K562 (cell line): ENCODE data around the gene MLN. TPM values are rescaled to one million over a fixed set of nuclear protein-coding genes. Genes with fewer than 3 reads are reported as not detected.
A peak's percentile ranks its signal among the peaks of the same experiment; 100 is the strongest.

ENCODE experiments used
- ASH1L ChIP-seq: fragments of 450-650 bp; IDR thresholded peaks from 2 replicates; pipeline ENCODE4 v1.6.1; 2018; ENCODE audit warnings: borderline replicate concordance, mild to moderate bottlenecking, low read depth; ENCODE audit not compliant: partially characterized antibody
- HMG20B ChIP-seq: fragments of 250-450 bp; sonication (Bioruptor Pico); IDR thresholded peaks from 2 replicates; pipeline ENCODE4 v1.5.0; 2021; ENCODE audit warnings: mild to moderate bottlenecking
- JUN ChIP-seq, 2 experiments: sonication (generic) in 1 of 2; formaldehyde crosslinking in 1 of 2; IDR thresholded peaks; 2 replicates each; pipeline versions ENCODE4 v1.6.1 to v1.8.0; 2012 to 2022; ENCODE audit warnings: borderline replicate concordance in 2 of 2, mild to moderate bottlenecking in 2 of 2, improper control_type of control experiment in 1 of 2, low read depth in 1 of 2, low read length in 1 of 2, missing genetic modification reagents in 1 of 2
- SREBF2 ChIP-seq: sonication (generic); formaldehyde crosslinking; IDR thresholded peaks from 2 replicates; pipeline ENCODE4 v1.4.0; 2020; ENCODE audit warnings: mild to moderate bottlenecking, missing genetic modification reagents
- TAL1 ChIP-seq: fragments of 450-650 bp; IDR thresholded peaks from 2 replicates; pipeline ENCODE4 v1.6.1; 2016; ENCODE audit warnings: mild to moderate bottlenecking
- TBL1XR1 ChIP-seq, 2 experiments: IDR thresholded peaks; 2 replicates each; pipeline ENCODE4 v1.6.1; 2012; ENCODE audit warnings: improper control_type of control experiment in 2 of 2, low read length in 2 of 2, mild to moderate bottlenecking in 1 of 2
- TRIM24 ChIP-seq, 2 experiments: fragments of 450-650 bp; IDR thresholded peaks; 2 replicates each; pipeline ENCODE4 v1.6.1; 2016
- ZKSCAN8 ChIP-seq: fragments of 200-800 bp; sonication (Bioruptor generic); IDR thresholded peaks from 2 replicates; pipeline ENCODE4 v1.6.1; 2016; ENCODE audit warnings: missing genetic modification characterization, missing compliant biosample characterization
- ZNF324 ChIP-seq: fragments of 250-450 bp; sonication (Bioruptor Pico); IDR thresholded peaks from 2 replicates; pipeline ENCODE4 v1.4.0; 2020; ENCODE audit warnings: mild to moderate bottlenecking
- polyA plus RNA-seq, 8 experiments: library from polyadenylated mRNA; depleted of rRNA in 4 of 8; stranded (reverse) in 5 of 8; unstranded in 3 of 8; fragments of >200 nt; fragmentation: Nextera tagmentation in 2 of 8; fragmentation: Illumina TruSeq in 1 of 8; extraction: Ambion mirVana in 2 of 8; extraction: Trizol in 1 of 8; gene quantifications; 2 replicates each; pipeline versions ENCODE4 v1.2.1 to v1.2.3, GENCODE V29; 2011 to 2014; ENCODE audit warnings: inconsistent platforms in 1 of 8, missing spikeins in 1 of 8
- total RNA-seq, 7 experiments: library from RNA; depleted of rRNA in 6 of 7; stranded (reverse); fragments of >200 nt in 6 of 7; fragmentation: Illumina TruSeq in 2 of 7; extraction: Trizol in 2 of 7; gene quantifications; 2 replicates each; pipeline versions ENCODE4 v1.2.1 to v1.2.3, GENCODE V29; 2011 to 2021; ENCODE audit warnings: low replicate concordance in 1 of 7
- TF ChIP-seq, protein P1 (sequence below): fragments of 150-350 bp; IDR thresholded peaks from 2 replicates; pipeline ENCODE4 v1.6.1; 2014; ENCODE audit warnings: low read depth, mild to moderate bottlenecking, low read length, borderline replicate concordance
- TF ChIP-seq, protein P2 (sequence below): fragments of 250-450 bp; sonication (Bioruptor Pico); IDR thresholded peaks from 2 replicates; pipeline ENCODE4 v1.5.0; 2021
- TF ChIP-seq, protein P3 (sequence below): IDR thresholded peaks from 2 replicates; pipeline ENCODE4 v1.6.1; 2011; ENCODE audit not compliant: insufficient read length; ENCODE audit errors: extremely low read depth
- TF ChIP-seq, protein P4 (sequence below): fragments of 250-450 bp; sonication (Bioruptor Pico); IDR thresholded peaks from 2 replicates; pipeline ENCODE4 v1.4.0; 2020; ENCODE audit warnings: mild to moderate bottlenecking, moderate library complexity, borderline replicate concordance
- TF ChIP-seq, protein P5 (sequence below): sonication (generic); formaldehyde crosslinking; IDR thresholded peaks from 2 replicates; pipeline ENCODE4 v1.8.1; 2023; ENCODE audit warnings: mild to moderate bottlenecking, missing genetic modification reagents

MLN gene
- total and polyA plus RNA-seq, 9 of the 15 experiments (the other 6 are each of a cell fraction or from before 2014, with no cell fraction given) = not detected

DNA sequence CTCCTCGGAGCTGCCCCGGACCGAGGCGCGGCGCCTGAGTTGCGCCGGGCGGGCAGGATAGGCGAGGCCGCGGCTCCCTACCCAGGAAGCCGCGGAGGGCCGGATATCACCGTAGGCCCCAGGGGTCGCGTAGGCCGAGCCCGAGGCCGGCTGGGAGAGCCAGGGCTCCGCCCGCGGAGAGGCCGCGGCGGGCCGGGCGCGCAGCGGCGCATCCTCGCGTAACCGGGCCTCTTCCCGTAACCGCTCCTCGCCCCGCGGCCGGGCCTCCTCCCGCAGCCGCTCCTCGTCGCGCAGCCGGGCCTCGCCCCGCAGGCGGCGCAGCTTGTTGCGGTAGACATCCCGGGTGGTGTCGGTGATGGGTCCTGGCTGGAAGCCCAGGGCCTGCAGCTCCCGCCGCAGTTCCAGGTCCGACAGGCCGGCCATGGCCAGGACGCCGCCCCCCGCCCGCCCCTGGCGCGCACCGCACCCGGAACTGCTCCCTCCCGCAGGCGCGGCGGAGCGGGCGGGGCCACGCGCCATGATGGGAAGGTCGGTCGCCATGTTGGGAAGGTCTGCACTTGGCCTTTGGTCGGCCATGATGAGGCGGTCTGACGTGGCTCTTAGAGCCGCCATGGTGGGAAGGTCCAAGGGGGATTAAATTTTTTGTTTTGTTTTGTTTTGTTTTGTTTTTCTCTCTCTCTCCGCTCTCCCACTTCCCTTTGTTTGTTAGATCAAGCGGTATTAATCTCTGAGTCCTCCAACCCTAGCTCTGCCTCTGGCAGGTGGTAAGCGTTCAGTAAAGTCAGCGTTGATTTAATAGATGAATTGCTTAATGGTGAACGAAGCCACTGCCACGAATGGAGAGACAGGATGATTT, 14.9 kb downstream of the MLN start, which contains the start of gene LEMD2 (continued):
- TF ChIP-seq, protein P1, sequence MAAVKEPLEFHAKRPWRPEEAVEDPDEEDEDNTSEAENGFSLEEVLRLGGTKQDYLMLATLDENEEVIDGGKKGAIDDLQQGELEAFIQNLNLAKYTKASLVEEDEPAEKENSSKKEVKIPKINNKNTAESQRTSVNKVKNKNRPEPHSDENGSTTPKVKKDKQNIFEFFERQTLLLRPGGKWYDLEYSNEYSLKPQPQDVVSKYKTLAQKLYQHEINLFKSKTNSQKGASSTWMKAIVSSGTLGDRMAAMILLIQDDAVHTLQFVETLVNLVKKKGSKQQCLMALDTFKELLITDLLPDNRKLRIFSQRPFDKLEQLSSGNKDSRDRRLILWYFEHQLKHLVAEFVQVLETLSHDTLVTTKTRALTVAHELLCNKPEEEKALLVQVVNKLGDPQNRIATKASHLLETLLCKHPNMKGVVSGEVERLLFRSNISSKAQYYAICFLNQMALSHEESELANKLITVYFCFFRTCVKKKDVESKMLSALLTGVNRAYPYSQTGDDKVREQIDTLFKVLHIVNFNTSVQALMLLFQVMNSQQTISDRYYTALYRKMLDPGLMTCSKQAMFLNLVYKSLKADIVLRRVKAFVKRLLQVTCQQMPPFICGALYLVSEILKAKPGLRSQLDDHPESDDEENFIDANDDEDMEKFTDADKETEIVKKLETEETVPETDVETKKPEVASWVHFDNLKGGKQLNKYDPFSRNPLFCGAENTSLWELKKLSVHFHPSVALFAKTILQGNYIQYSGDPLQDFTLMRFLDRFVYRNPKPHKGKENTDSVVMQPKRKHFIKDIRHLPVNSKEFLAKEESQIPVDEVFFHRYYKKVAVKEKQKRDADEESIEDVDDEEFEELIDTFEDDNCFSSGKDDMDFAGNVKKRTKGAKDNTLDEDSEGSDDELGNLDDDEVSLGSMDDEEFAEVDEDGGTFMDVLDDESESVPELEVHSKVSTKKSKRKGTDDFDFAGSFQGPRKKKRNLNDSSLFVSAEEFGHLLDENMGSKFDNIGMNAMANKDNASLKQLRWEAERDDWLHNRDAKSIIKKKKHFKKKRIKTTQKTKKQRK = no peak
- no peak for TF ChIP-seq TAL1
- TF ChIP-seq, protein P2, sequence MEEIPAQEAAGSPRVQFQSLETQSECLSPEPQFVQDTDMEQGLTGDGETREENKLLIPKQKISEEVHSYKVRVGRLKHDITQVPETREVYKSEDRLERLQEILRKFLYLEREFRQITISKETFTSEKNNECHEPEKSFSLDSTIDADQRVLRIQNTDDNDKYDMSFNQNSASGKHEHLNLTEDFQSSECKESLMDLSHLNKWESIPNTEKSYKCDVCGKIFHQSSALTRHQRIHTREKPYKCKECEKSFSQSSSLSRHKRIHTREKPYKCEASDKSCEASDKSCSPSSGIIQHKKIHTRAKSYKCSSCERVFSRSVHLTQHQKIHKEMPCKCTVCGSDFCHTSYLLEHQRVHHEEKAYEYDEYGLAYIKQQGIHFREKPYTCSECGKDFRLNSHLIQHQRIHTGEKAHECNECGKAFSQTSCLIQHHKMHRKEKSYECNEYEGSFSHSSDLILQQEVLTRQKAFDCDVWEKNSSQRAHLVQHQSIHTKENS = no peak
- TF ChIP-seq, protein P3, sequence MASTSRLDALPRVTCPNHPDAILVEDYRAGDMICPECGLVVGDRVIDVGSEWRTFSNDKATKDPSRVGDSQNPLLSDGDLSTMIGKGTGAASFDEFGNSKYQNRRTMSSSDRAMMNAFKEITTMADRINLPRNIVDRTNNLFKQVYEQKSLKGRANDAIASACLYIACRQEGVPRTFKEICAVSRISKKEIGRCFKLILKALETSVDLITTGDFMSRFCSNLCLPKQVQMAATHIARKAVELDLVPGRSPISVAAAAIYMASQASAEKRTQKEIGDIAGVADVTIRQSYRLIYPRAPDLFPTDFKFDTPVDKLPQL = no peak
- no peak for TF ChIP-seq HMG20B (CRISPR knock-in tag)
- TF ChIP-seq ZKSCAN8 (CRISPR knock-in tag) = peak; percentile 72; the same call in 1 of the 2 replicates
- TF ChIP-seq, protein P4, sequence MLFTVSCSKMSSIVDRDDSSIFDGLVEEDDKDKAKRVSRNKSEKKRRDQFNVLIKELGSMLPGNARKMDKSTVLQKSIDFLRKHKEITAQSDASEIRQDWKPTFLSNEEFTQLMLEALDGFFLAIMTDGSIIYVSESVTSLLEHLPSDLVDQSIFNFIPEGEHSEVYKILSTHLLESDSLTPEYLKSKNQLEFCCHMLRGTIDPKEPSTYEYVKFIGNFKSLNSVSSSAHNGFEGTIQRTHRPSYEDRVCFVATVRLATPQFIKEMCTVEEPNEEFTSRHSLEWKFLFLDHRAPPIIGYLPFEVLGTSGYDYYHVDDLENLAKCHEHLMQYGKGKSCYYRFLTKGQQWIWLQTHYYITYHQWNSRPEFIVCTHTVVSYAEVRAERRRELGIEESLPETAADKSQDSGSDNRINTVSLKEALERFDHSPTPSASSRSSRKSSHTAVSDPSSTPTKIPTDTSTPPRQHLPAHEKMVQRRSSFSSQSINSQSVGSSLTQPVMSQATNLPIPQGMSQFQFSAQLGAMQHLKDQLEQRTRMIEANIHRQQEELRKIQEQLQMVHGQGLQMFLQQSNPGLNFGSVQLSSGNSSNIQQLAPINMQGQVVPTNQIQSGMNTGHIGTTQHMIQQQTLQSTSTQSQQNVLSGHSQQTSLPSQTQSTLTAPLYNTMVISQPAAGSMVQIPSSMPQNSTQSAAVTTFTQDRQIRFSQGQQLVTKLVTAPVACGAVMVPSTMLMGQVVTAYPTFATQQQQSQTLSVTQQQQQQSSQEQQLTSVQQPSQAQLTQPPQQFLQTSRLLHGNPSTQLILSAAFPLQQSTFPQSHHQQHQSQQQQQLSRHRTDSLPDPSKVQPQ (CRISPR knock-in tag) = 0 out of 2 replicates have a peak, but pooled peaks have one; percentile 36
- peak; percentile 36 to 45; a peak in 1 of 4 replicates for TF ChIP-seq TRIM24 (IDR thresholded peaks at IDR 0.05)
- TF ChIP-seq JUN (IDR thresholded peaks at IDR 0.05; ENCODE audit: borderline replicate concordance, low read depth, low read length) = peak; percentile 59; the same call in 1 of the 2 replicates
- TF ChIP-seq JUN (CRISPR knock-in tag; IDR thresholded peaks at IDR 0.05; ENCODE audit: borderline replicate concordance) = no peak
- no peak for TF ChIP-seq SREBF2 (CRISPR knock-in tag)
- TF ChIP-seq ASH1L = peak; percentile 41
- TF ChIP-seq ZNF324 (CRISPR knock-in tag) = peak; percentile 26; the same call in 1 of the 2 replicates
- peak; percentile 32 to 84; a peak in 1 of 4 replicates for TF ChIP-seq TBL1XR1 (IDR thresholded peaks at IDR 0.05; ENCODE audit: low read length in 2 of 2)
- TF ChIP-seq, protein P5, sequence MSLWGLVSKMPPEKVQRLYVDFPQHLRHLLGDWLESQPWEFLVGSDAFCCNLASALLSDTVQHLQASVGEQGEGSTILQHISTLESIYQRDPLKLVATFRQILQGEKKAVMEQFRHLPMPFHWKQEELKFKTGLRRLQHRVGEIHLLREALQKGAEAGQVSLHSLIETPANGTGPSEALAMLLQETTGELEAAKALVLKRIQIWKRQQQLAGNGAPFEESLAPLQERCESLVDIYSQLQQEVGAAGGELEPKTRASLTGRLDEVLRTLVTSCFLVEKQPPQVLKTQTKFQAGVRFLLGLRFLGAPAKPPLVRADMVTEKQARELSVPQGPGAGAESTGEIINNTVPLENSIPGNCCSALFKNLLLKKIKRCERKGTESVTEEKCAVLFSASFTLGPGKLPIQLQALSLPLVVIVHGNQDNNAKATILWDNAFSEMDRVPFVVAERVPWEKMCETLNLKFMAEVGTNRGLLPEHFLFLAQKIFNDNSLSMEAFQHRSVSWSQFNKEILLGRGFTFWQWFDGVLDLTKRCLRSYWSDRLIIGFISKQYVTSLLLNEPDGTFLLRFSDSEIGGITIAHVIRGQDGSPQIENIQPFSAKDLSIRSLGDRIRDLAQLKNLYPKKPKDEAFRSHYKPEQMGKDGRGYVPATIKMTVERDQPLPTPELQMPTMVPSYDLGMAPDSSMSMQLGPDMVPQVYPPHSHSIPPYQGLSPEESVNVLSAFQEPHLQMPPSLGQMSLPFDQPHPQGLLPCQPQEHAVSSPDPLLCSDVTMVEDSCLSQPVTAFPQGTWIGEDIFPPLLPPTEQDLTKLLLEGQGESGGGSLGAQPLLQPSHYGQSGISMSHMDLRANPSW (CRISPR knock-in tag) = no peak
